H7 (cell line): ENCODE measurements around the gene UBE2E3. TPM values are rescaled to one million over a fixed set of nuclear protein-coding genes. Genes with fewer than 3 reads are reported as not detected.
"Not testable (repeated sequence)": the region's sequence is repeated elsewhere in the genome, so short reads cannot be mapped to it uniquely, and the experiment has no call there.

Source experiments
- DNase-seq: peaks from one replicate; pipeline ENCODE4 v3.0.0; 2012
- H3K27me3 ChIP-seq: 2 replicates; pipeline ENCODE4 v1.6.0; 2011; ENCODE audit warnings: mild to moderate bottlenecking, low read length; ENCODE audit not compliant: control insufficient read depth, insufficient read depth
- H3K36me3 ChIP-seq: replicated peaks from 2 replicates; pipeline ENCODE4 v1.5.1; 2011; ENCODE audit warnings: low read length; ENCODE audit not compliant: control insufficient read depth, insufficient read depth
- H3K4me3 ChIP-seq: 2 replicates; pipeline ENCODE4 v1.5.1; 2011; ENCODE audit warnings: low read depth, mild to moderate bottlenecking, control low read depth, low read length, moderate library complexity; ENCODE audit not compliant: insufficient read depth
- total RNA-seq: library from RNA; depleted of rRNA; stranded (reverse); fragments of >200 nt; shearing (Covaris generic); gene quantifications from 2 replicates; pipeline ENCODE4 v1.2.3, GENCODE V29; 2014; rRNA removed

Gene UBE2E3
- 107 and 114 TPM in 2 replicates for total RNA-seq

DNA sequence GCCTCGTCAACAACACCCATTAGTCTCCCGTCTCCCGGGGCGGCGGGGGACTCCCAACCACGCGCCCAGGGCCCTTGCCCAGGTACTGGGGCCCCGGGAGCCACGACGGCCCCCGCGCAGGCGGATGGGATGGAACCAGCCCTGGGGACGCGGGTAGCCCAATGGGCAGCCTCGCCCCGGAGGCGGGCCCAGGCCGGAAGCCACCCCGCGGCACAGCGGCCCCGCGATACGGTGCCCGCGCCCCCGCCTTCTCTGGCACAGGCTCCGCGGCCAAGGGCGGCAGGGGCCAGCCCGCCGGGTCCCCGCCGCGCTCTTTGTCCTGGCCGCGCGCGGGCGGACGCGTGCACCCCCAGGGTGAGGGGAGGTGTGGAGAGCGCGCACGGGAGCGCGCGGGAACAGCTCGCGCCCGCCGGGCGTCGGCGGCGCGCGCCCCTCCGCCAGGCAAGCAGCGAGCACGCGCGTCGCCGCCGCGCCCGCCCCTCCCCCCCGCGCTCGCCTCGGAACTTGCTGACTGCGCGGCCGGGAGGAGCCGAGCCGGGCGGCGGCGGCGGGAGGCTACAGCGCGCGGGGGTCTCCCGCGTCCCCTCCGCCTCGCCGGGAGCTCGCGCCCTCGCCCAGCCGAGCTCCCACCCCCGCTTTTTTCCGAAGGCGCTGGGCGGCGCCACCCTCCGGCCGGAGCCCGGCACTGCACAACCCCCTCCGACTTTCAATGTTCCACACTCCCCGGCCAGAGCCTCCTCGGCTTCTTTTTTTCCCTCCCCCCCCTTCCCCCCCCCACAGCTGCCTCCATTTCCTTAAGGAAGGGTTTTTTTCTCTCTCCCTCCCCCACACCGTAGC is at the start of gene UBE2E3:
Gene UBE2E3 (plus strand): TSS at position 500 of the 837 bp plus-strand sequence. CDS start 1,438 bp downstream, outside the sequence.
- Histone ChIP-seq H3K36me3 (no peaks in the 10 kb centered on the region), H3K4me3 (peak within 1 kb of the TSS; percentile 45), H3K27me3 (no peaks in the 10 kb centered on the region)
- DNase-seq: peak; percentile 91

DNA sequence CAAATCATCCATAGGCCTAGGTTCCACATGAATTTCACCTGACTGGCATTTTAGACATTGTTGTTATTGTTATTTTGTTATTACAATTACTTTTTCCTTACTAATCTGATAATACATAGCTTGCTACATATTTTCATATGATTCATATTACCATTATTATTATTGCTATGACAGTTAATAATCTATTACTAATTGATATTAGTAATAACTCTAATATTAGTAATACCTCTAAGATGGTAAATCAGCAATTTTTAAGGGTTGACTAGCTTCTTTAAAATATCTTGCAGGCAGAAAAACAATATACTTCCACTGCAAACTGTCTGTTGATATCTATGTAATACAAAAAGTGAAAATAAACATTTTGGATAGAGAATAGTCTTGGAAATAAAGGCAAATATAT is 48.6 kb upstream of the UBE2E3 start:
- Histone ChIP-seq H3K36me3 (no peaks in the 10 kb centered on the region), H3K27me3 (no peaks in the 10 kb centered on the region), H3K4me3 (no peak overlapping the region)
- DNase-seq: no peak

DNA sequence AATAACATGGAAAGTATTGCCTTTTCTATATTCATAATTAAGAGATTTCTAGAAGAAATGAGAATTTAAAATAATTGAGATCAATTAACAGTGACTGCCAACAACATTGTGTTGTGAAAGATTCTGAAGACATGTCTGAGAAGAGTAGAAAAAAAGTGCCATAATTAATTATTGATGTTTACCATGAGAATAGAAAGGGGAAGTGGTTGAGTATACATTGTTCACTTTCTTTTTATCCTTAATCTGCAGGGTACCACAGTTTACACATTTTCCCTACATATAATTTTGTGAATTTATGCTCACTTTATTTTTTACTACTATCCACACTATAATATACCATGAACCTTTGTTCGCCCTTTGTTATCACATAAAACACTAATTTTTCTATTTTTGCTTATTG is 47.1 kb upstream of the UBE2E3 start:
- no peaks in the 10 kb centered on the region for H3K27me3 ChIP-seq
- DNase-seq: no peak
- no peaks in the 10 kb centered on the region for H3K36me3 ChIP-seq
- H3K4me3 ChIP-seq: no peak overlapping the region

DNA sequence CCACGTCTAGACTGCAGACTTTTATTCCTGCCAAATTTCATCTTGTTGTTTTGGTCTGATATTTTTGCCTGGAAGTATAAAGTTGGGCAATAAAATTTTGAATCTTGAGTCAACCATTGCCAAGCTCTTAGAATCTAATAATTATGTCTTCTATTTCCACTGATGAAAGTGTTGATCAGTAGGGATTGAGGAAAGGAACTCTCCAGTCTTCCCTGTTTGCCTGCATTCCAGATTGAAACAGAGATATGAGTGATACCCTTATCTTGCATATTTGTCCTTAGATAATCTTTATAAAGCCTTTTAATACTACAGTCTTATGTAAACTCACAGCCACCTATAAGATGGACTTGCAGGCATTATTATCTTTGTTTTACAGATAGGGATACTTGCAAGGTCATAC is 45.5 kb upstream of the UBE2E3 start:
- Histone ChIP-seq H3K4me3 (no peak overlapping the region), H3K36me3 (no peaks in the 10 kb centered on the region), H3K27me3 (no peaks in the 10 kb centered on the region)
- DNase-seq: no peak

DNA sequence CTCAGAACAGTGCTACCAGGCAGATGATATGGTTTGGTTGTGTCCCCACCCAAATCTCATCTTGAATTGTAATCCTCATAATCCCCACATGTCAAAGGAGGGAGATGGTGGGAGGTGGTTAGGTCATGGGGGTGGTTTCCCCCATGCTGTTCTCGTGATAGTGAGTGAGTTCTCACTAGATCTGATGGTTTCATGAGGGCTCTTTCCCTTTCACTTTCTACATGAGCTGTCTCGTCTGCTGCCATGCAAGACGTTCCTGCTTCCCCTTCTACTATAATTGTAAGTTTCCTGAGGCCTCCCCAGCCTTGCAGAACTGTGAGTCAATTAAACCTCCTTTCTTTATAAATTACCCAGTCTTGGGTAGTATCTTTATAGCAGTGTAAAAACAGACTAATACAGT is 42.9 kb upstream of the UBE2E3 start:
- not testable (repeated sequence) for DNase-seq, H3K4me3 ChIP-seq, H3K36me3 ChIP-seq, H3K27me3 ChIP-seq

DNA sequence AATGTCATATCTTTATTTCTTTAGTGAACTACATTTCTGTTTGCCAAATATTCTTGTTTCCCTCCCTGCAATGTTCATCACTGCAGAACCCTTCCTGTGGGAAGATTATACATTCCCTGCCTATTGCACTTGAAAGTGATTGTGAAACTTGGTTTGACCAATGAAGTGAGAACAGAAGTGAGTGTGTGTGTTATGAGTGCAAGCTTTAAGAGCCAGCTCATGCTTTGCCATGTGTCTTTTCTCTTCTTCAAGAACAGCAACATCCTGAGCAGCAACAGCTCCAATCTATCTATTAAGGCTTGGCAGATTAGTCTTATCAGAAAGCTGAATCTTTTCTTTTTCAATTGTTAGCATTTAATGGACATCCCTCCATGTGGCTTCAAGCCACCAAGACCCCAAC is 42.0 kb upstream of the UBE2E3 start:
- H3K4me3 ChIP-seq: no peak overlapping the region
- no peaks in the 10 kb centered on the region for H3K36me3 ChIP-seq
- no peak for DNase-seq
- no peaks in the 10 kb centered on the region for H3K27me3 ChIP-seq

DNA sequence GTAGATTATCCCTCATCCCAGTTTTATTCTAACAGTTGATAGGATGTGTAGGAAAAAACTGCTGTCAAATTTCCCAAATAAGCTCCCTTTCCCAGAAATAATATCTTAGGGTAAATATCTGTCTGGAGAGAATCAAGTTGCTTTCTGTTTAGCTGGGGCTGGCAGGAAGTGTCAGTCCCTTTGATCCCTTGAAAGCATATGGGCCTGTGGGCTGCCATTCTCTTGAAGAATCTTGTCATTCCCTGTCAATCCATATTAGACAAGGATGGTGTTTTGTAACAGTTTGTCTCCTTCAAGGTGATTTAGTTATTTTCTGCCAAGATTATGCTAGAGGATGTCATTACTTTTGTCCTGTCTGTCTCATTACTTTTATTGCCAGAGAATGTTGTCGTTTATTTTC is 37.1 kb upstream of the UBE2E3 start:
- Histone ChIP-seq H3K4me3 (no peak overlapping the region), H3K27me3 (no peaks in the 10 kb centered on the region)
- no peak for DNase-seq

DNA sequence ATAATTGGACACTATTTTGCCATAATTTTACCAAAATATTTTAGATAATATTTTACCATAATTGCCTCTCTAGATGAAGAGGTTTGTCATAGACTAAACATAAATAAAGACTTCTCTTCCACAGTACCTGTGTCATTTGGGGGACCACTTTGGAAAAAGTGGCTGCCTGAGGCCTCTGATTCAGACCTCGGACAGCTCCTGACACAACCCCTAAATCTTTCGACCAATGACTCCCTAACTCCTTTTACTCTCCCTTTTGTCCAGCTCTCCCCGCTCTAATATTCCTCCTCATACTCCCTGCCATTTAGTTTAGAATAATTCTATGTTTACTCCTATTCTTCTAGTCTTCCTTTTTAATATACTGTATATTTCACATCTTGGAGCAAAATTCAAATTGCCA is 36.0 kb upstream of the UBE2E3 start:
- peak; percentile 0 for DNase-seq
- no peaks in the 10 kb centered on the region for H3K27me3 ChIP-seq

More for the DNA sequence above, 37.1 kb upstream of the UBE2E3 start:
- no peaks in the 10 kb centered on the region for H3K36me3 ChIP-seq

DNA sequence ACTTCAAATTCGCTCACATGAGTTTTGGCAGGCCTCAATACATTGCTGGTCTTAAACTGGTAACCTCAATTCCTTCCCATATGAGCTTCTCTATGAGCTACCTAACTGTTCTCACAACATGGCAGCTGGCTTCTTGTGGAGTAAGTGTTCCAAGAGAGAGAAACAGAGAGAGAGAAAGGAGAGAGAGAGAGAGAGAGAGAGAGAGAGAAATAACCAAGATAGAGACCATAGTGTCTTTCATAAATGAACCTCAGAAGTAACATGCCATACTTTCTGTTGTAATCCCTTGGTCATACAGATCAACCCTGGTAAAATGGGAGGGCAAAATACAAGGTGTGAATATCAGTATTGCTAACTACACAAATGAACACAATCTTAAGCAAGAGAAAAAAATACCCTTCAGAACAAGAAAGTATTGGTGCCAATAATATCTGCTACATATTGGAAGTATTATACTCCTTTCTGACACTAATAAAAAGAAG is 33.2 kb upstream of the UBE2E3 start:
- Histone ChIP-seq H3K4me3 (no peak overlapping the region), H3K36me3 (no peaks in the 10 kb centered on the region), H3K27me3 (no peaks in the 10 kb centered on the region)
- DNase-seq: no peak

More for the DNA sequence above, 36.0 kb upstream of the UBE2E3 start:
- Histone ChIP-seq H3K36me3 (no peaks in the 10 kb centered on the region), H3K4me3 (no peak overlapping the region)

DNA sequence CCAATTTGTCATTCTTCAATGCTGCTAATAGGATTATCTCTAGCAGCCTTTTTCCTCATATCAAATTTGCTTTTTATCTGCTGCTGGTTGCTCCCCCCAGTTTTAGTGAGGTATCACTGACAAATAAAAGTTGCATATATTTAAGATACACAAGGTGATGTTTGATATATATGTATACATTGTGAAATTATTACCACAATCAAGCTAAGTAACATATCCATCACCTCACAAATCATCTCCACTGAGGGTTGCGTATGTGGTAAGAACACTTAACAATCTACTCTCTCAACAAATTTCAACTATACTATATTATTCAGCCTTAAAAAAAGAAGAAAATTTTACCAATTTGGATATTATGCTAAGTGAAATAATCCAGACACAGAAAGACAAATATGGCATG is 30.5 kb upstream of the UBE2E3 start:
- no peaks in the 10 kb centered on the region for H3K36me3 ChIP-seq
- H3K4me3 ChIP-seq: no peak overlapping the region
- DNase-seq: no peak
- no peaks in the 10 kb centered on the region for H3K27me3 ChIP-seq

DNA sequence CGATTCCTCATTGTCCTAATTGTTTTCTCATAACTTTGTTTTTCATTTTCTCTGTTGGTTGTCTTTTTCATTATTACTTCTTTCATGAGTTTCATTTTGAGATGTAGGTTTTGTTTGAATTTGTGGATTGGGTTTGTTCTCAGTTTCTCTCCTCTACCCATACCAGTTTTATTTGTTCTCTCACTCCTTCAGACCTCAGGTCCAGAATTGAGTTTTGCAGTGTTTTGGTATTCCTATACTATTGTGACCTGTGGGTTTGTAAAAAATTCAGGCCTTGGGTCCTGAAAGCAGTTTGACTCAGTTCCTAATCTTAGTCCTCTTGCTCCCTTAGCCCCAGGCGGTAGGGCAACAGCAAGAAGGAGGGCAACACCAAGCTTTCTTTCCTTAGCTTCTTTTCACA is 28.3 kb upstream of the UBE2E3 start:
- Histone ChIP-seq H3K27me3 (no peaks in the 10 kb centered on the region), H3K36me3 (no peaks in the 10 kb centered on the region), H3K4me3 (no peak overlapping the region)
- no peak for DNase-seq

DNA sequence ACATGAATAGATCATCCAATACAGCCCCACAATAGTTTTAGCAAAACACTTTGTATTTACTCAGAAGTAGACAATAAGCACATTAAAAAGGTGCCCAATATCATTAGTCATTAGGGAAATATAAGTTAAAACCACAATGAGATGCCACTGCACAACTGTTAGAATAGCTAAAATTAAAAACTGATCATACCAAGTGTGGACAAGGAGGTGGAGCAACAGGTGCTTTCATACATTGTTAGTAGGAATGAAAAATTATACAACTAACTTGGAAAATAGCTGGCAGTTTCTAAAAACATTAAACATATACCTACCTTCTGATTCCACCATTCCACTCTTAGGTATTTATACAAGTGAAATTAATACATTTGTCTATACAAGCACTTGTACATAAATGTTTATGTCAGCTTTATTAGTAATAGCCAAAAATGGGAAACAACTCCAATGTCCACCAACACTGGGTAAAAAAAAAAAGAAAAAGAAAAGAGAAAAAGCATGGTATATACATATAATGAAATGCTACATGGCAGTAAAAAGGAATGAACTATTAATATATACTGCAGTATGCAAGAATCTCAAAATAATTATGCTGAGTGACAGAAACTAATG is 27.6 kb upstream of the UBE2E3 start:
- Histone ChIP-seq H3K4me3 (no peak overlapping the region), H3K36me3 (no peaks in the 10 kb centered on the region), H3K27me3 (no peaks in the 10 kb centered on the region)
- DNase-seq: no peak

DNA sequence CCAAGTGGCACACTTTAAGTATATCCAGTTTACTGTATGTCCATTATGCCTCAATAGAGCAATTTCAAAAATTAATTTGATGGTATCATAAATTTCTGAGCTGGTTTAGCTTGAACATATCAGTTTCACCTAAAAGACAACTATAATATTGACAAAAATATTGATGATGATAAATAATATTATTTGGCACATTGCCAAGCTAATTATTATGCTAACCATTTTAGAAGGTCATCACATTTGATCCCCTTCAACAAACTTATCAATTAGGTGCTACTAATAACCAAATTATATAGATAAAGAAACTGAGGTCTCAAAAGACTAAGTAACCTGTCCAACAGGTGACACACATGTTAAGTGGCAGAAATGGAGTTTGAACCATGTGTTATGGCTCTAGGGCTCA is 26.9 kb upstream of the UBE2E3 start:
- DNase-seq: no peak

DNA sequence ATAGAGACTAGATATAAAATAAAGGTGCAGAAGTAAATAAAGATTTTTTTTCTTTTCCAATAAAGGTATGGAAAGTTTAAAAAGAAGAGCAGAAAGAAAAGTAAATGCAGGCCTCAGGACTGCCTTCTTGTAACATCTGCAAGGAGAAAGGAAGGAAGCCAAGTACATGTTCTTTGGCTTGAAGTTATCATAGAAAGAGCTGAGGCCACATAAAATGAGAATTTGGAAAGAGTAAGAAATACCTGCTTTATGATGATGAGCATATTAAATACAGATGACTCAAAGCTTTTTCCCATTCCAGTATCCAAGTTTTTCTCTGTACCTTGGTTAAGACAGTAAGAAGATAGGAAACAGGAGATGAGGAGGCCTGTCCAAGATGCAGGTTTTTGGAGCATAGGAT is 25.3 kb upstream of the UBE2E3 start:
- Histone ChIP-seq H3K36me3 (no peaks in the 10 kb centered on the region), H3K27me3 (no peaks in the 10 kb centered on the region), H3K4me3 (no peak overlapping the region)
- no peak for DNase-seq

More for the DNA sequence above, 26.9 kb upstream of the UBE2E3 start:
- H3K36me3 ChIP-seq: no peaks in the 10 kb centered on the region
- no peaks in the 10 kb centered on the region for H3K27me3 ChIP-seq
- H3K4me3 ChIP-seq: no peak overlapping the region

DNA sequence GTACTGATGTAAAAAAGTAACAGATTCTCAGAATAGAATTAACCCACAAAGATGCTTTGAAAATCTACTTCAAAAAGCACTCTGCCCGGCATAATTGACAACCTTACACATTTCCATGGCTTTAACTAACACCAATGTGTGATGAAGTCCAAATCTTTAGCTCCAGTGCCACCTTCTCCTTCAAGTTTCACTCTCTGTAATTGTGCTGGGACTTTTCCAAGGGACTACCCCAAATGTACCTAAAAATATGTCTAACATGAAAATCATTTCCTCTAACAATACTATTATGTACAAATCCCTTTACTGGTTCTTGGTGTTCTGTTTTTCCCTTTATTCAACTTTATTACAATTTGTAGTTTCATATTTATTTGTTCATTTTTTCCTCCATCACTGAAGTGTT is 20.6 kb upstream of the UBE2E3 start:
- DNase-seq: no peak
- H3K4me3 ChIP-seq: no peak overlapping the region
- no peaks in the 10 kb centered on the region for H3K36me3 ChIP-seq
- no peaks in the 10 kb centered on the region for H3K27me3 ChIP-seq
